ENCODE results near the gene TLCD1. TPM values are rescaled to one million over a fixed set of nuclear protein-coding genes. Genes with fewer than 3 reads are reported as not detected.

TLCD1 gene
- total and polyA plus RNA-seq, 2 of the 8 experiments (the other 6 are each of a cell fraction or from before 2014, with no cell fraction given), result 40.7 to 128 TPM

GRCh38 chr17:28773736-28774135 lies 47.7 kb upstream of the TLCD1 start (continued):
- TF ChIP-seq CHD7 (IDR thresholded peaks at IDR 0.05; ENCODE audit: insufficient replicate concordance, low read length) (no peak), TAF1 (IDR thresholded peaks at IDR 0.05; ENCODE audit: low read depth, low read length) (no peak), TAF7 (optimal IDR thresholded peaks at IDR 0.05; ENCODE audit: borderline replicate concordance, low read depth, low read length) (no peak), POLR2AphosphoS5 (IDR thresholded peaks at IDR 0.05; ENCODE audit: low read depth, low read length) (no peak), GTF2F1 (IDR thresholded peaks at IDR 0.05; ENCODE audit: borderline replicate concordance, low read depth, low read length) (no peak)
